ENCODE measurements around the gene KRTAP9-2.
"Not testable (repeated sequence)": the region's sequence is repeated elsewhere in the genome, so short reads cannot be mapped to it uniquely, and the experiment has no call there.

The KRTAP9-2 gene

DNA sequence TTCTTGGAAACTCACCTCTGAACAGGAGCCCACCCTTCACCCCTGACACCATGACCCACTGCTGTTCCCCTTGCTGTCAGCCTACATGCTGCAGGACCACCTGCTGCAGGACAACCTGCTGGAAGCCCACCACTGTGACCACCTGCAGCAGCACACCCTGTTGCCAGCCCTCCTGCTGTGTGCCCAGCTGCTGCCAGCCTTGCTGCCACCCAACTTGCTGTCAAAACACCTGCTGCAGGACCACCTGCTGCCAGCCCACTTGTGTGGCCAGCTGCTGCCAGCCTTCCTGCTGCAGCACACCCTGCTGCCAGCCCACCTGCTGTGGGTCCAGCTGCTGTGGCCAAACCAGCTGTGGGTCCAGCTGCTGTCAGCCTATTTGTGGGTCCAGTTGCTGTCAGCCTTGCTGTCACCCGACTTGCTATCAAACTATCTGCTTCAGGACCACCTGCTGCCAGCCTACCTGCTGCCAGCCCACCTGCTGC is 36.6 kb upstream of the KRTAP9-2 start, which contains the start of gene KRTAP9-1:
Gene KRTAP9-1 (plus strand): TSS at position 51 of the 482 bp plus-strand sequence. CDS start 0 bp downstream, at position 51.
- H3K9me3 ChIP-seq (ENCODE audit: control insufficient read depth, insufficient read depth, low read depth, low read length); H3K27ac ChIP-seq (ENCODE audit: extremely low read depth, low read depth, low read length); H3K4me1 ChIP-seq (ENCODE audit: control insufficient read depth, insufficient read depth, low read length); H3K36me3 ChIP-seq (ENCODE audit: control insufficient read depth in 2 of 2, insufficient read depth in 1 of 2, low read length in 2 of 2); H3K4me3 ChIP-seq (ENCODE audit: low read depth, low read length); POLR2A ChIA-PET: not testable (repeated sequence)
- TF ChIP-seq ZIC2 (tag by site-specific recombination; IDR thresholded peaks at IDR 0.05), result peak; percentile 75
- CTCF ChIA-PET, result interaction anchor here (0.6 kb wide), 1 partner anchor 136 kb away, joined by 3 read pairs; no protein-coding TSS in a partner anchor

DNA sequence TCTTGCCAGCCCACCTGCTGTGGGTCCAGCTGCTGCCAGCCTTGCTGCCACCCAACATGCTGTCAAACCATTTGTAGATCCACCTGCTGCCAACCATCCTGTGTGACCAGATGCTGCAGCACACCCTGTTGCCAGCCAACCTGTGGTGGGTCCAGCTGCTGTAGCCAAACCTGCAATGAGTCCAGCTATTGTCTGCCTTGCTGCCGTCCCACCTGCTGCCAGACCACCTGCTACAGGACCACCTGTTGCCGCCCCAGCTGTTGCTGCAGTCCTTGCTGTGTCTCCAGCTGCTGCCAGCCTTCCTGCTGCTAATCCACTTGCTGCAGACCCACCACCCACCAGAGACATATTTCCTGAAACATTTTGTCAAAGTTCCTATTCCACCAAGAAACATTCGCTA is 36.1 kb upstream of the KRTAP9-2 start:
- Histone ChIP-seq H3K36me3 (ENCODE audit: control insufficient read depth in 2 of 2, insufficient read depth in 1 of 2, low read length in 2 of 2) (no peaks in the 10 kb centered on the region), H3K27ac (ENCODE audit: extremely low read depth, low read depth, low read length) (no peak overlapping the region), H3K9me3 (ENCODE audit: control insufficient read depth, insufficient read depth, low read depth, low read length) (no peaks in the 10 kb centered on the region), H3K4me1 (ENCODE audit: control insufficient read depth, insufficient read depth, low read length) (no peaks in the 10 kb centered on the region), H3K4me3 (ENCODE audit: low read depth, low read length) (no peak overlapping the region)
- ChIA-PET POLR2A (no interaction called here), CTCF (interaction anchor here (0.6 kb wide), 1 partner anchor 136 kb away, joined by 3 read pairs; no protein-coding TSS in a partner anchor)
- TF ChIP-seq SCRT2 (tag by site-specific recombination; IDR thresholded peaks at IDR 0.05) (peak; percentile 96), EGR2 (tag by site-specific recombination; IDR thresholded peaks at IDR 0.05; ENCODE audit: low read depth) (no peak), SCRT1 (tag by site-specific recombination; IDR thresholded peaks at IDR 0.05; ENCODE audit: borderline replicate concordance) (peak; percentile 96), ZNF670 (tag by site-specific recombination; IDR thresholded peaks at IDR 0.05; ENCODE audit: low read depth) (no peak)

DNA sequence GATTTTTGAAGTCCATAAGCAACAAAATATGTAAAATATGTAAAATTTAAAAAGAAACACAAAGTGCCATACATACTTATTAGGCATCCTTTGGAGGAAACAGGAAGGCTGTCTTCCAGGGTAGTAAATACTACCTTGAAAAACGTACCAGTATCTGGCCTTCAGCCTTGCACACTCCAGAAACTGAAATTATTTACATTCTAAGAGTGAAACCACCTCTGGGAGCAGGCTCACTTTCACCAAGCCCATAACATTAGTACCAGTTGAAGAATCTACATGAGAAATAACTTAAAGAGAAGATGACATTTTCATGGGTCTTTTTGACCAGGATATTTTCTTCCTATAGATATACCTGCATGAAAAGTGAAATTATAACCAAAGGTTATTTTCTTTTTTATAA is 30.4 kb upstream of the KRTAP9-2 start:
- H3K4me1 ChIP-seq (ENCODE audit: control insufficient read depth, insufficient read depth, low read length), result no peaks in the 10 kb centered on the region
- CTCF ChIA-PET, result interaction anchor here (0.6 to 0.7 kb wide), 2 partner anchors 98 to 178 kb away, joined by 3 to 5 read pairs; no protein-coding TSS in a partner anchor
- TF ChIP-seq MEIS1 (CRISPR knock-in tag; IDR thresholded peaks at IDR 0.05; ENCODE audit: borderline replicate concordance), result no peak
- TF ChIP-seq ZNF555 (tag by site-specific recombination; conservative IDR thresholded peaks at IDR 0.05), result no peak
- no peak for TF ChIP-seq GLIS1 (tag by site-specific recombination; IDR thresholded peaks at IDR 0.05)
- TF ChIP-seq PRDM1 (tag by site-specific recombination; IDR thresholded peaks at IDR 0.05), result no peak
- TF ChIP-seq, protein P1, sequence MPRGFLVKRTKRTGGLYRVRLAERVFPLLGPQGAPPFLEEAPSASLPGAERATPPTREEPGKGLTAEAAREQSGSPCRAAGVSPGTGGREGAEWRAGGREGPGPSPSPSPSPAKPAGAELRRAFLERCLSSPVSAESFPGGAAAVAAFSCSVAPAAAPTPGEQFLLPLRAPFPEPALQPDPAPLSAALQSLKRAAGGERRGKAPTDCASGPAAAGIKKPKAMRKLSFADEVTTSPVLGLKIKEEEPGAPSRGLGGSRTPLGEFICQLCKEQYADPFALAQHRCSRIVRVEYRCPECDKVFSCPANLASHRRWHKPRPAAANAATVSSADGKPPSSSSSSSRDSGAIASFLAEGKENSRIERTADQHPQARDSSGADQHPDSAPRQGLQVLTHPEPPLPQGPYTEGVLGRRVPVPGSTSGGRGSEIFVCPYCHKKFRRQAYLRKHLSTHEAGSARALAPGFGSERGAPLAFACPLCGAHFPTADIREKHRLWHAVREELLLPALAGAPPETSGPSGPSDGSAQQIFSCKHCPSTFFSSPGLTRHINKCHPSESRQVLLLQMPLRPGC (tag by site-specific recombination; IDR thresholded peaks at IDR 0.05), result no peak
- TF ChIP-seq ZNF132 (tag by site-specific recombination; IDR thresholded peaks at IDR 0.05; ENCODE audit: borderline replicate concordance), result no peak
- TF ChIP-seq ZNF600 (tag by site-specific recombination; IDR thresholded peaks at IDR 0.05), result no peak
- TF ChIP-seq OVOL3 (tag by site-specific recombination; IDR thresholded peaks at IDR 0.05), result no peak
- TF ChIP-seq, protein P2, sequence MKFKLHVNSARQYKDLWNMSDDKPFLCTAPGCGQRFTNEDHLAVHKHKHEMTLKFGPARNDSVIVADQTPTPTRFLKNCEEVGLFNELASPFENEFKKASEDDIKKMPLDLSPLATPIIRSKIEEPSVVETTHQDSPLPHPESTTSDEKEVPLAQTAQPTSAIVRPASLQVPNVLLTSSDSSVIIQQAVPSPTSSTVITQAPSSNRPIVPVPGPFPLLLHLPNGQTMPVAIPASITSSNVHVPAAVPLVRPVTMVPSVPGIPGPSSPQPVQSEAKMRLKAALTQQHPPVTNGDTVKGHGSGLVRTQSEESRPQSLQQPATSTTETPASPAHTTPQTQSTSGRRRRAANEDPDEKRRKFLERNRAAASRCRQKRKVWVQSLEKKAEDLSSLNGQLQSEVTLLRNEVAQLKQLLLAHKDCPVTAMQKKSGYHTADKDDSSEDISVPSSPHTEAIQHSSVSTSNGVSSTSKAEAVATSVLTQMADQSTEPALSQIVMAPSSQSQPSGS (tag by site-specific recombination; IDR thresholded peaks at IDR 0.05; ENCODE audit: low read depth), result no peak
- no peak for TF ChIP-seq REPIN1 (tag by site-specific recombination; IDR thresholded peaks at IDR 0.05; ENCODE audit: low read depth)
- TF ChIP-seq, protein P3, sequence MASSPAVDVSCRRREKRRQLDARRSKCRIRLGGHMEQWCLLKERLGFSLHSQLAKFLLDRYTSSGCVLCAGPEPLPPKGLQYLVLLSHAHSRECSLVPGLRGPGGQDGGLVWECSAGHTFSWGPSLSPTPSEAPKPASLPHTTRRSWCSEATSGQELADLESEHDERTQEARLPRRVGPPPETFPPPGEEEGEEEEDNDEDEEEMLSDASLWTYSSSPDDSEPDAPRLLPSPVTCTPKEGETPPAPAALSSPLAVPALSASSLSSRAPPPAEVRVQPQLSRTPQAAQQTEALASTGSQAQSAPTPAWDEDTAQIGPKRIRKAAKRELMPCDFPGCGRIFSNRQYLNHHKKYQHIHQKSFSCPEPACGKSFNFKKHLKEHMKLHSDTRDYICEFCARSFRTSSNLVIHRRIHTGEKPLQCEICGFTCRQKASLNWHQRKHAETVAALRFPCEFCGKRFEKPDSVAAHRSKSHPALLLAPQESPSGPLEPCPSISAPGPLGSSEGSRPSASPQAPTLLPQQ (tag by site-specific recombination; IDR thresholded peaks at IDR 0.05), result no peak
- no peak for TF ChIP-seq ZNF2 (tag by site-specific recombination; IDR thresholded peaks at IDR 0.05)

More for the DNA sequence above, 30.4 kb upstream of the KRTAP9-2 start:
- Histone ChIP-seq H3K36me3 (ENCODE audit: control insufficient read depth in 2 of 2, insufficient read depth in 1 of 2, low read length in 2 of 2) (no peaks in the 10 kb centered on the region), H3K4me3 (ENCODE audit: low read depth, low read length) (no peak overlapping the region), H3K27ac (ENCODE audit: extremely low read depth, low read depth, low read length) (no peak overlapping the region), H3K9me3 (ENCODE audit: control insufficient read depth, insufficient read depth, low read depth, low read length) (no peaks in the 10 kb centered on the region)
- POLR2A ChIA-PET, result no interaction called here
